ENCODE results near the gene FUCA1. TPM values are rescaled to one million over a fixed set of nuclear protein-coding genes. Genes with fewer than 3 reads are reported as not detected.

FUCA1 gene
- total RNA-seq, 4 donors from 2014 or later: 30.4 to 231 (median 92.9) TPM

- no peaks in the 10 kb centered on the region for H3K27me3 ChIP-seq
- TF ChIP-seq POLR2A (IDR thresholded peaks at IDR 0.05) (no peak), POLR2AphosphoS5 (IDR thresholded peaks at IDR 0.05) (no peak), CTCF (IDR thresholded peaks at IDR 0.05) (no peak), EP300 (IDR thresholded peaks at IDR 0.05; ENCODE audit: low read depth) (no peak)
- intact Hi-C loops (cut with DNase I; ENCODE audit: low total_unique reads) (no loop called here), in situ Hi-C loops (cut with MboI; ENCODE audit: low pct_ligation_motif_present in 1 of 4, low pct_unique_long_range_greater_than_20kb in 1 of 4, low sequenced_read_pairs in 3 of 4) (loop anchor here in 2 of 4 donors (10.0 to 25.0 kb wide), 2 partner anchors 103 to 140 kb away; partner anchors contain the start of genes GALE (in 1 of the 2) and PITHD1 (in 1 of the 2))
- H3K27ac ChIP-seq: no peak overlapping the region
- no peaks in the 10 kb centered on the region for H3K36me3 ChIP-seq
- no peak overlapping the region for H3K4me3 ChIP-seq
- 89 to 100% methylated on average over 2 to 4 of the region's 4 CpGs for WGBS, 2 donors (ENCODE audit: low coverage in 1 of 2)
- H3K9me3 ChIP-seq: no peaks in the 10 kb centered on the region
- DNase-seq: no peak
- peaks cover 0 to 37% (median 12%) of the 10 kb centered on the region in 4 donors for H3K4me1 ChIP-seq
These were observed 46.8 kb upstream of the FUCA1 start for GRCh38 chr1:23914921-23915320.

DNA sequence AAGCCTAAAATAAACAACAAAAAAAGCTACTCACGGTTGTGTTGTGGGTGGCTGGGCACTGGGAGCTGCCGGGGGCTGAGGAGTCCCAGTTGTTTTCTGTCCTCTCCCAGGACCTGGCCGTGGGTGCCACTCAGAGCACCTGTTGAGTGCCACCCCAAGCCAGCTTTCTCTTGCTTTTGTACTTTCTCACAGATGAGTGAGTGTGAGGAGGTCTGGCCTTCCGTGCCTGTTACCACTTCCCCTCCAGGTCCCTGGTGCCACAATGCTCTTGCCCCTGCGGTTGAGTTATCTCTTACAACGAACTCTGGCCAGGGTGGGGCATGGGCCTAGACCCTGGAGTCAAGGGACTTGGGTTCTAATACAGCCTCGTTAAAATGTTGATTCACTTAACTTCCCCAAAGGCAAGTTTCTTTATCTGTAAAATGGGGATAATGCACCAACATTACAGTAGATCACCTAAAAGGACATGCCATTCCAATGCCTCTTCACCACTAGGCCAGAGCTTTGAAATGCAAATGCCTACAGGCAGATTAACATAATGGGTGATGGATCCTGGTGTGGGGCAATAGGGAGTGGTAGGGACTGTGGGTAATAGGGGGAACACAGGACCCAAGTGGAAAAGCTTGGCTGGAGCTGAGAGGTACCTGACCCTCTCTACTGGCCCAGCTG, 45.3 kb upstream of the FUCA1 start, which contains the start of gene CNR2:
Gene CNR2, minus strand, starts transcription at position 151 of the 669 bp plus-strand sequence. CDS start 37,745 bp downstream, outside the sequence.
- no peak for TF ChIP-seq EP300 (IDR thresholded peaks at IDR 0.05; ENCODE audit: low read depth)
- TF ChIP-seq POLR2AphosphoS5 (IDR thresholded peaks at IDR 0.05): peak in 1 of 3 donors; percentile 9
- peak; percentile 48 for TF ChIP-seq POLR2A (IDR thresholded peaks at IDR 0.05)
- in situ Hi-C loops (cut with MboI; ENCODE audit: low pct_ligation_motif_present in 1 of 4, low pct_unique_long_range_greater_than_20kb in 1 of 4, low sequenced_read_pairs in 3 of 4): loop anchor here in 2 of 4 donors (10.0 to 25.0 kb wide), 2 partner anchors 101 to 139 kb away; partner anchors contain the start of genes GALE (in 1 of the 2) and PITHD1 (in 1 of the 2)
- Histone ChIP-seq H3K4me3 (no peak within 1 kb of the TSS), H3K9me3 (no peaks in the 10 kb centered on the region), H3K27me3 (no peaks in the 10 kb centered on the region), H3K4me1 (peaks cover 0 to 26% (median 4%) of the 10 kb centered on the region in 4 donors), H3K27ac (no peak within 1 kb of the TSS), H3K36me3 (no peaks in the 10 kb centered on the region)
- intact Hi-C loops (cut with DNase I; ENCODE audit: low total_unique reads): no loop called here
- peak; percentile 26 for DNase-seq
- 38 to 49% methylated on average over 3 to 7 of the region's 7 CpGs for WGBS, 2 donors (ENCODE audit: low coverage in 1 of 2)

- H3K27ac ChIP-seq: no peak overlapping the region
- in situ Hi-C loops (cut with MboI; ENCODE audit: low pct_ligation_motif_present in 1 of 4, low pct_unique_long_range_greater_than_20kb in 1 of 4, low sequenced_read_pairs in 3 of 4): loop anchor here in 2 of 4 donors (10.0 to 25.0 kb wide), 2 partner anchors 100 to 137 kb away; partner anchors contain the start of genes GALE (in 1 of the 2) and PITHD1 (in 1 of the 2)
- no peaks in the 10 kb centered on the region for H3K36me3 ChIP-seq
- H3K4me3 ChIP-seq: no peak overlapping the region
- intact Hi-C loops (cut with DNase I; ENCODE audit: low total_unique reads): no loop called here
- WGBS, 2 donors (ENCODE audit: low coverage in 1 of 2): 78 to 85% methylated on average over 4 to 8 of the region's 8 CpGs
- H3K4me1 ChIP-seq: peaks cover 0 to 23% (median 3%) of the 10 kb centered on the region in 4 donors
- no peak for TF ChIP-seq POLR2AphosphoS5 (IDR thresholded peaks at IDR 0.05)
- TF ChIP-seq CTCF (IDR thresholded peaks at IDR 0.05): no peak
- no peak for TF ChIP-seq POLR2A (IDR thresholded peaks at IDR 0.05)
- no peak for TF ChIP-seq EP300 (IDR thresholded peaks at IDR 0.05; ENCODE audit: low read depth)
- H3K9me3 ChIP-seq: no peaks in the 10 kb centered on the region
- H3K27me3 ChIP-seq: no peaks in the 10 kb centered on the region
- no peak for DNase-seq
These were observed 43.8 kb upstream of the FUCA1 start for GRCh38 chr1:23911921-23912320.

- 83 to 84% methylated on average over 3 to 11 of the region's 11 CpGs for WGBS, 2 donors (ENCODE audit: low coverage in 1 of 2)
- no peaks in the 10 kb centered on the region for H3K9me3 ChIP-seq
- peaks cover 0 to 13% (median 0%) of the 10 kb centered on the region in 4 donors for H3K4me1 ChIP-seq
- intact Hi-C loops (cut with DNase I; ENCODE audit: low total_unique reads): no loop called here
- H3K36me3 ChIP-seq: no peaks in the 10 kb centered on the region
- peaks cover 1% of the 10 kb centered on the region for H3K27me3 ChIP-seq
- no peak for TF ChIP-seq CTCF (IDR thresholded peaks at IDR 0.05)
- TF ChIP-seq POLR2A (IDR thresholded peaks at IDR 0.05): no peak
- TF ChIP-seq EP300 (IDR thresholded peaks at IDR 0.05; ENCODE audit: low read depth): no peak
- no peak for TF ChIP-seq POLR2AphosphoS5 (IDR thresholded peaks at IDR 0.05)
- in situ Hi-C loops (cut with MboI; ENCODE audit: low pct_ligation_motif_present in 1 of 4, low pct_unique_long_range_greater_than_20kb in 1 of 4, low sequenced_read_pairs in 3 of 4): loop anchor here in 2 of 4 donors (10.0 to 25.0 kb wide), 2 partner anchors 98 to 136 kb away; partner anchors contain the start of genes GALE (in 1 of the 2) and PITHD1 (in 1 of the 2)
- no peak for DNase-seq
- H3K27ac ChIP-seq: no peak overlapping the region
- H3K4me3 ChIP-seq: no peak overlapping the region
These were observed 42.6 kb upstream of the FUCA1 start for GRCh38 chr1:23910553-23911246.

Data from transverse colon (tissue), 4 donors.